HEK293T (cell line): ENCODE results near the gene AXL.

Experiments
- ELF4 ChIP-seq: fragments of 450-650 bp; IDR thresholded peaks from 2 replicates; pipeline ENCODE4 v1.6.1; 2017; ENCODE audit warnings: antibody characterized with exemption
- FOXM1 ChIP-seq: fragments of 450-650 bp; IDR thresholded peaks from 2 replicates; pipeline ENCODE4 v1.6.1; 2017; ENCODE audit warnings: mild to moderate bottlenecking, borderline replicate concordance
- L3MBTL2 ChIP-seq: fragments of 450-650 bp; conservative IDR thresholded peaks from 2 replicates; pipeline ENCODE4 v1.6.1; 2016; ENCODE audit warnings: mild to moderate bottlenecking
- SP1 ChIP-seq: fragments of 450-650 bp; IDR thresholded peaks from 2 replicates; pipeline ENCODE4 v1.6.1; 2017
- SUZ12 ChIP-seq: fragments of 450-650 bp; IDR thresholded peaks from 2 replicates; pipeline ENCODE4 v1.6.1; 2016; ENCODE audit warnings: mild to moderate bottlenecking
- TARDBP ChIP-seq: fragments of 450-650 bp; IDR thresholded peaks from 2 replicates; pipeline ENCODE4 v1.6.1; 2016

DNA sequence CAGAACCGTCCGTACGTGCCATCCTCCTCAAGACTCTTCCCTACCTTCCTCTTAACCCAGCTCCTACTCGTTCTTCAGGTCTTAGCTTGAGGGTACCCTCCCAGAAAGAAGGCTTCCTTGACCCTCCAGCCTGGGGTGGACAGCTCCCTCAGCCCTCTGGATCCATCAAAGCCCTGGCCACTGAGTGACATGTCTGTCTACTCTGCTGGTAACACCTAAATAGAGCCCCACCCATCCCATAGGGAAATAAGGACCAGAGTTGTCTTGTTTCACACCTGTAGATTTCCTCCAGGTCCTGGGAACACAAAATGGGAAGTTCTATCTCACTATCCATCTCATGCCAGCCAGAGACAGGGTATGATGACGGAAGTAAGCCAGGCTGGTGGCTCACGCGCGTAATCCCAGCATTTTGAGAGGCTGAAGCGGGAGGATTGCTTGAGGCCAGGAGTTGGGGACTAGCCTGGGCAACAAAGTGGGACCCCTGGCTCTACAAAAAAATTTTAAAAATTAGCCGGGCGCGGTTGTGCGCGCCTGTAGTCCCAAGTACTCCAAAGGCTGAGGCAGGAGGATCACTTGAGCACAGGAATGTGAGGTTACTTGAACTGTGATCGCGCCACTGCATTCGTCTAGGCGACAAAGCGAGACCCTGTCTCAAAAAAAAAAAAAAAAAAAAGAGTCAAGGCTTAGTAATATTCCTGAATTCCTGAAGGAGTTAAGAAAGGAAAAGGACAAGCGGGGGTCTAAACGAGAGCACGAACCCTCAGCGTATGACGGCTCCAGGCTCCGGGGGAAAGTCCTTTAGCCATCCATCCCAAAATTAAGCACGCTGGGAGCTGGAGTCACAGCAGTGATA lies 90.4 kb downstream of the AXL start:
- TF ChIP-seq ELF4 (no peak), FOXM1 (no peak), L3MBTL2 (no peak), SP1 (no peak), TARDBP (no peak), SUZ12 (no peak)
